GM21423 (cell line): Measurements from ENCODE around the gene HABP2.

ENCODE experiments used
- ATAC-seq: cut with Tn5 transposase; IDR thresholded peaks from one replicate; pipeline ENCODE4 v1.9.1; 2021; ENCODE audit warnings: mild to moderate bottlenecking, moderate library complexity; ENCODE audit not compliant: unreplicated experiment

HABP2 gene

GRCh38 chr10:113555751-113556150 is 2.9 kb downstream of the HABP2 start:
- no peak for ATAC-seq

GRCh38 chr10:113557424-113557862 is 4.6 kb downstream of the HABP2 start:
- no peak for ATAC-seq

GRCh38 chr10:113557903-113558321 is 5.1 kb downstream of the HABP2 start:
- ATAC-seq = no peak

- ATAC-seq = no peak
Measured at GRCh38 chr10:113560071-113560470, 7.2 kb downstream of the HABP2 start.

- no peak for ATAC-seq
Measured at GRCh38 chr10:113561214-113561613, 8.4 kb downstream of the HABP2 start.

GRCh38 chr10:113562069-113562468 is 9.2 kb downstream of the HABP2 start:
- no peak for ATAC-seq

GRCh38 chr10:113562704-113563103 is 9.9 kb downstream of the HABP2 start:
- ATAC-seq = no peak

GRCh38 chr10:113563306-113564088 is 10.6 kb downstream of the HABP2 start:
- ATAC-seq = peak; percentile 99

- ATAC-seq = no peak
Measured at GRCh38 chr10:113565364-113565763, 12.5 kb downstream of the HABP2 start.

GRCh38 chr10:113566888-113567287 is 14.0 kb downstream of the HABP2 start:
- ATAC-seq = no peak

GRCh38 chr10:113569576-113569975 is 16.7 kb downstream of the HABP2 start:
- no peak for ATAC-seq

GRCh38 chr10:113572520-113573290 is 19.9 kb downstream of the HABP2 start:
- ATAC-seq = no peak

- ATAC-seq = no peak
Measured at GRCh38 chr10:113573368-113573767, 20.5 kb downstream of the HABP2 start.

- no peak for ATAC-seq
Measured at GRCh38 chr10:113576852-113577251, 24.0 kb downstream of the HABP2 start.

- no peak for ATAC-seq
Measured at GRCh38 chr10:113578773-113579172, 25.9 kb downstream of the HABP2 start.

GRCh38 chr10:113581092-113581491 is 28.2 kb downstream of the HABP2 start:
- no peak for ATAC-seq

GRCh38 chr10:113583571-113583970 is 30.7 kb downstream of the HABP2 start:
- no peak for ATAC-seq

GRCh38 chr10:113585949-113586348 is 33.1 kb downstream of the HABP2 start:
- no peak for ATAC-seq

GRCh38 chr10:113589201-113589770 is 36.4 kb downstream of the HABP2 start:
- no peak for ATAC-seq

- ATAC-seq = no peak
Measured at GRCh38 chr10:113590581-113590980, 37.7 kb downstream of the HABP2 start.

- ATAC-seq = no peak
Measured at GRCh38 chr10:113592380-113592779, 39.5 kb downstream of the HABP2 start.

GRCh38 chr10:113594652-113595051 is 41.8 kb downstream of the HABP2 start:
- ATAC-seq = no peak
